ENCODE data around the gene GRM8. TPM values are rescaled to one million over a fixed set of nuclear protein-coding genes. Genes with fewer than 3 reads are reported as not detected.

GRM8 gene
- total and polyA plus RNA-seq, 9 of the 15 experiments (the other 6 are each of a cell fraction or from before 2014, with no cell fraction given), result 0.13 TPM; not detected in 7

GRCh38 chr7:127287133-127287532, 34.4 kb upstream of the GRM8 start:
- TF ChIP-seq KDM4B (IDR thresholded peaks at IDR 0.05; ENCODE audit: borderline replicate concordance in 2 of 2, low read depth in 1 of 2), result no peak
- no peaks in the 10 kb centered on the region for H3K9me1 ChIP-seq (ENCODE audit: control insufficient read depth, insufficient read depth, low read length)
- BruUV-seq (replicated peaks), result no TSS peak
- no peaks in the 10 kb centered on the region for H3K4me1 ChIP-seq (replicated peaks in 1 of 2; ENCODE audit: control insufficient read depth in 2 of 2, insufficient read depth in 2 of 2, low read length in 2 of 2)
- no peak overlapping the region for H3K4me3 ChIP-seq
- no peak overlapping the region for H2AFZ ChIP-seq (ENCODE audit: low read depth, low read length)
- FAIRE-seq, result no peak
- 0% methylated on average over 6 of the region's 6 CpGs for WGBS (ENCODE audit: insufficient coverage, low coverage, missing lambda C conversion rate)
- H4K20me1 ChIP-seq (replicated peaks; ENCODE audit: control insufficient read depth, insufficient read depth, low read length), result no peaks in the 10 kb centered on the region
- in situ Hi-C loops (cut with MboI), result no loop called here
- H3K36me3 ChIP-seq (ENCODE audit: control insufficient read depth, insufficient read depth, low read length), result no peaks in the 10 kb centered on the region
- H3K9ac ChIP-seq (ENCODE audit: insufficient read depth in 1 of 2, low read depth in 2 of 2, low read length in 2 of 2), result no peak overlapping the region
- peaks cover 0 to 5% of the 10 kb centered on the region in 2 experiments; a peak in 1 of 5 replicates for H3K27me3 ChIP-seq (ENCODE audit: control insufficient read depth in 2 of 2, insufficient read depth in 2 of 2, low read length in 2 of 2)
- no peak for ATAC-seq
- POLR2A ChIA-PET, result no interaction called here
- H3K9me3 ChIP-seq (replicated peaks; ENCODE audit: control insufficient read depth, insufficient read depth, low read depth, low read length), result no peaks in the 10 kb centered on the region
- CTCF ChIA-PET (ENCODE audit: low intra/inter-chr PET ratio), result no interaction called here
- H3K27ac ChIP-seq (ENCODE audit: extremely low read depth, low read depth, low read length), result no peak overlapping the region
- no peak overlapping the region for H3K4me2 ChIP-seq (ENCODE audit: insufficient read depth, low read length)
- intact Hi-C loops (cut with micrococcal nuclease), result no loop called here
- no peaks in the 10 kb centered on the region for H3K79me2 ChIP-seq (ENCODE audit: control insufficient read depth, insufficient read depth, low read length)
- DNase-seq (ENCODE audit: extremely low read depth in 1 of 4, low spot score in 3 of 4), result no peak

GRCh38 chr7:127270093-127270492, 17.4 kb upstream of the GRM8 start:
- Histone ChIP-seq H3K27ac (ENCODE audit: extremely low read depth, low read depth, low read length) (no peak overlapping the region), H3K4me1 (replicated peaks in 1 of 2; ENCODE audit: control insufficient read depth in 2 of 2, insufficient read depth in 2 of 2, low read length in 2 of 2) (no peaks in the 10 kb centered on the region), H4K20me1 (replicated peaks; ENCODE audit: control insufficient read depth, insufficient read depth, low read length) (no peaks in the 10 kb centered on the region), H3K4me2 (ENCODE audit: insufficient read depth, low read length) (no peak overlapping the region), H3K4me3 (no peak overlapping the region), H3K9me1 (ENCODE audit: control insufficient read depth, insufficient read depth, low read length) (no peaks in the 10 kb centered on the region), H3K9ac (ENCODE audit: insufficient read depth in 1 of 2, low read depth in 2 of 2, low read length in 2 of 2) (no peak overlapping the region), H3K27me3 (ENCODE audit: control insufficient read depth in 2 of 2, insufficient read depth in 2 of 2, low read length in 2 of 2) (no peaks in the 10 kb centered on the region), H3K36me3 (ENCODE audit: control insufficient read depth, insufficient read depth, low read length) (no peaks in the 10 kb centered on the region), H3K9me3 (replicated peaks; ENCODE audit: control insufficient read depth, insufficient read depth, low read depth, low read length) (no peaks in the 10 kb centered on the region), H2AFZ (ENCODE audit: low read depth, low read length) (no peak overlapping the region), H3K79me2 (ENCODE audit: control insufficient read depth, insufficient read depth, low read length) (no peaks in the 10 kb centered on the region)
- intact Hi-C loops (cut with micrococcal nuclease) (no loop called here), in situ Hi-C loops (cut with MboI) (no loop called here)
- ATAC-seq (no peak), FAIRE-seq (no peak), DNase-seq (ENCODE audit: extremely low read depth in 1 of 4, low spot score in 3 of 4) (no peak)
- no TSS peak for BruUV-seq (replicated peaks)
- ChIA-PET POLR2A (interaction anchor here (0.6 kb wide), 1 partner anchor 13 kb away, joined by 3 read pairs; no protein-coding TSS in a partner anchor), CTCF (ENCODE audit: low intra/inter-chr PET ratio) (no interaction called here)
- TF ChIP-seq ZNF316 (IDR thresholded peaks at IDR 0.05), result peak; percentile 80
- TF ChIP-seq MAFF (IDR thresholded peaks at IDR 0.05; ENCODE audit: low read length), result no peak
- TF ChIP-seq BCLAF1 (IDR thresholded peaks at IDR 0.05; ENCODE audit: borderline replicate concordance in 1 of 2, control insufficient read depth in 1 of 2, low read depth in 2 of 2, low read length in 1 of 2), result no peak
- peak; percentile 48; the same call in 1 of the 2 replicates for TF ChIP-seq C11orf30 (IDR thresholded peaks at IDR 0.05; ENCODE audit: low read depth)
- no peak for TF ChIP-seq MTF1 (CRISPR knock-in tag; IDR thresholded peaks at IDR 0.05; ENCODE audit: borderline replicate concordance)
- TF ChIP-seq MAFG (tag; conservative IDR thresholded peaks at IDR 0.05), result 0 out of 2 replicates have a peak, but pooled peaks have one; percentile 24
- WGBS (ENCODE audit: insufficient coverage, low coverage, missing lambda C conversion rate), result 0% methylated on average over 1 of the region's 1 CpG

Measured in K562 (cell line).